ENCODE measurements around the gene TPMT. TPM values are rescaled to one million over a fixed set of nuclear protein-coding genes. Genes with fewer than 3 reads are reported as not detected.

TPMT gene
- total RNA-seq, 1 experiment from 2014 or later = 13.3 TPM

GRCh38 chr6:18117136-18117535 is 37.7 kb downstream of the TPMT start:
- H3K4me1 Mint-ChIP-seq = peaks cover 3 to 4% of the 10 kb centered on the region in 2 experiments; a peak in 3 of 4 replicates
- no peaks in the 10 kb centered on the region for H4K20me1 ChIP-seq (ENCODE audit: control insufficient read depth, insufficient read depth, insufficient read length)
- TF ChIP-seq CTCF (conservative IDR thresholded peaks at IDR 0.05) = no peak

More at GRCh38 chr6:18117136-18117535, 37.7 kb downstream of the TPMT start:
- Histone ChIP-seq H2BK120ac (ENCODE audit: low read depth, low read length, poor library complexity, severe bottlenecking) (no peak overlapping the region), H3K23me2 (ENCODE audit: insufficient read length, low read depth, low read length, poor library complexity, severe bottlenecking) (no peaks in the 10 kb centered on the region), H2AFZ (ENCODE audit: low read length) (no peak overlapping the region), H3K4ac (ENCODE audit: low read depth, low read length) (no peak overlapping the region), H3K56ac (ENCODE audit: insufficient read length, low read depth, low read length) (no peak overlapping the region), H3K4me1 (ENCODE audit: insufficient read depth, low read length) (no peaks in the 10 kb centered on the region), H4K5ac (ENCODE audit: insufficient read length, low read depth, low read length) (no peak overlapping the region), H3K79me2 (ENCODE audit: insufficient read depth, low read length) (no peaks in the 10 kb centered on the region), H3K27me3 (ENCODE audit: insufficient read depth, low read length) (no peaks in the 10 kb centered on the region), H3K9me3 (ENCODE audit: control insufficient read depth, low read depth, low read length) (no peaks in the 10 kb centered on the region), H3K23ac (ENCODE audit: insufficient read length, low read depth, low read length) (no peak overlapping the region), H4K8ac (replicated peaks; ENCODE audit: insufficient read length, low read depth, low read length) (no peak overlapping the region), H2BK20ac (ENCODE audit: low read depth, low read length, poor library complexity, severe bottlenecking) (no peak overlapping the region), H3K18ac (ENCODE audit: insufficient read length, low read depth, low read length) (no peak overlapping the region), H3K9ac (ENCODE audit: extremely low read depth, insufficient read length, low read length) (no peak overlapping the region), H3K27ac (ENCODE audit: insufficient read length, low read depth, low read length) (no peak overlapping the region), H2BK15ac (ENCODE audit: low read depth, low read length) (no peak overlapping the region), H3K14ac (ENCODE audit: insufficient read depth, low read length) (no peak overlapping the region), H3K79me1 (ENCODE audit: insufficient read depth, low read depth, low read length, poor library complexity, severe bottlenecking) (no peaks in the 10 kb centered on the region), H4K91ac (ENCODE audit: insufficient read length, low read depth, low read length) (no peak overlapping the region), H2BK5ac (ENCODE audit: insufficient read length, low read length) (no peak overlapping the region), H2AK5ac (ENCODE audit: insufficient read length, low read length) (no peak overlapping the region), H3T11ph (ENCODE audit: low read length) (no peak overlapping the region), H2BK12ac (ENCODE audit: insufficient read length, low read depth, low read length) (no peak overlapping the region), H3K4me2 (ENCODE audit: insufficient read depth, insufficient read length, low read length) (no peak overlapping the region)
- Mint-ChIP-seq H3K27ac (peak overlapping the region in 1 of 3 experiments; percentile 30; a peak in 1 of 7 replicates), H3K4me3 (no peak overlapping the region), H3K36me3 (ENCODE audit: insufficient read depth in 1 of 3, low read depth in 3 of 3) (no peaks in the 10 kb centered on the region), H3K9me3 (no peaks in the 10 kb centered on the region; a peak in 1 of 5 replicates), H3K27me3 (ENCODE audit: low read depth) (peaks cover 14% of the 10 kb centered on the region)
- DNase-seq = no peak
- WGBS (ENCODE audit: extremely low coverage, insufficient read length, low lambda C conversion rate) = no CpG with 5 or more reads among the region's 5 CpGs
